Measurements from ENCODE around the gene MAP4K3.
"Not testable (repeated sequence)": the region's sequence is repeated elsewhere in the genome, so short reads cannot be mapped to it uniquely, and the experiment has no call there.

The MAP4K3 gene

DNA sequence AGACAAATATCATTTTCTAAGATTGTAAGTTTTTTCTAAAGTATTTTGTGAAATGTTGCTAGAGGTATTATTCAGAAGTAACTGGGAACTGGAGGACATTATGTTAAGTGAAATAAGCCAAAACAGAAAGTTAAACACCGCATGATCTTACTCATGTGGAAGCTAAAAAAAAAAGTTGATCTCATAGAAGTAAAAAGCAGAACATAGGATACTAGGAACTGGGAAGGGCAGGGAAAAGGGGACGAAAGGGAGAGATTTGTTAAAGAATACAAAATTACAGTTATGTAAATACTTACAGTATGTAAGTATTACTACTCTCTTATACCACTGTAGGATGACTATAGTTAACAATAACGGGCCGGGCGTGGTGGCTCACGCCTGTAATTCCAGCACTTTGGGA is 146.7 kb downstream of the MAP4K3 start:
- no peak for DNase-seq

GRCh38 chr2:39289609-39290008 is 147.5 kb downstream of the MAP4K3 start:
- no peak for DNase-seq

DNA sequence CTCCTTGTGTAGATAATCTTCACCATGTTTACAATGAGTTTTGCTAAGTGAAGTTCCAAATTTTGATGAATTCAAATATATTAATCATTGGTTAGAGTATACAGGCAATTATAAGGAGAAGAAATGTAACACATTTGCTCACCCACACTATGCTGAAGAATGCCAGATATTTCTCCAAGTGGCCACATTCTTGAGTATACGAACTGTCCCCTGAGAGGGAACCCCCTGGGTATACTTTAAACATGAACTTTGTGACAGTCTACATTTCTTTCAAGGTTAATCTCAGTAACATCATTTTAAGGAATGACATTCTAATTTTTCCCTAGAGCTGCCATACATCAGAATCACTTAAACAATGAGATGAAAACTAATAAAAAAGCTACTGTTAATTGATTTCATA is 153.5 kb downstream of the MAP4K3 start:
- DNase-seq = no peak

DNA sequence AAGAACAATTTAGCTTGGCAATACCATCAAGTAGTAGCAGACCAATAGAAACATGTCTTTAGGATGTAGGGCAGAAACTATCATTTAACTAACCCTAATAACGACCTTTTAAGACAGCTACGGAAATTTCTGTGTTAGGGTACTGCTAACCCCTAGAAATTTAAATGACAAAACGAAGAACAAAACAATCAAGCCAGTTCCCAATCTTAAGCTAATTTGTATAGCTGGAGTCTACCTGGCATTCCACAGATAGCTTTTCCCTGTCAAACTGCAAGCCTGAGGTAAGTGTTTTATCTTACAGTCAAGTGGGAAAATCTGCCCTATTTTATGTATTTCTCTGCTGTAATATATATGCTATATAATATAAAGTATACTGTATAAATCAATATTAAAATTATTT is 155.7 kb downstream of the MAP4K3 start:
- no peak for DNase-seq

- no peak for DNase-seq
Measured at GRCh38 chr2:39275016-39275415, 162.1 kb downstream of the MAP4K3 start.

DNA sequence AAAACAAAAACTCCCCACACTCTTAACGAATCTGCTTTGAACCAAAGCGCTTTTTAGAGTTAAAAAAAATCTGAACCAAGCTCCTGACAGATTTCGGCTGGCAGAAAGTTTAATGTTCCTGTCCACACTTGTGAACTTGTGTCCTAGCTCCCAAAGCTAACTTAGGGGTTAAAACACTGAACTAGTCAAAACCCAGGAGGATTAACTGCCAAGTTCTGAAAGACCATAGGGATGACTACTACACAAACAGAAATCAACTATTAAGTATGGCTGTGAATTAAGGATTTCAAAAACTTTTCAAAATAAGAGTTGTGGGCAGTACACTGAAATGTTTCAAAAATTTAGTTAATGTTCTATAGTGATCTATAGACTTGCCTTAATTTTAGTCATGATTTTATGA is 167.1 kb downstream of the MAP4K3 start:
- no peak for DNase-seq

DNA sequence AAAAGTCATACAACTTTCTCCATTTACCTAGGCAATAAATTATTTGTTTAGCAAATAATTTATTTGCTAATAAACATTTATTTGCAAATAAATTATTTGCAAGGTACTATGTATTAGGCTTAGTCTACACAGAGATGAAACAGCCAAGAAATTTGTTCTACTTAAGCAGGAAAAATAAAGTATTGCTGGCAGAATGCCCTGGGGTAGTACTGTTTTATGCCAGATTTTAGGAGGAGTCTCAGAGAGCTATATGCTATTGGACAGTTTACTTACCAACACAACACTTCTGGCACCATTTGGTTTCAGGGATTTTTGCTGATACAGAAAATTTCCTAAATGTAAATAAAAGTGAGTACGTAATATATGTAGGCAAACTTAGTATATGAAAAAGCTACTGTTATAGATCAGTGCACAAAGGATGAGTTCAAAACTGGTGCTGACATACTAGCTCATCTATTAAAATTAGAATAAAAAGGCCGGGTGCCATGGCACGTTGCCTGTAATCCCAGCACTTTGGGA is 170.1 kb downstream of the MAP4K3 start:
- DNase-seq = no peak

GRCh38 chr2:39266139-39266805 is 170.8 kb downstream of the MAP4K3 start:
- no peak for DNase-seq

DNA sequence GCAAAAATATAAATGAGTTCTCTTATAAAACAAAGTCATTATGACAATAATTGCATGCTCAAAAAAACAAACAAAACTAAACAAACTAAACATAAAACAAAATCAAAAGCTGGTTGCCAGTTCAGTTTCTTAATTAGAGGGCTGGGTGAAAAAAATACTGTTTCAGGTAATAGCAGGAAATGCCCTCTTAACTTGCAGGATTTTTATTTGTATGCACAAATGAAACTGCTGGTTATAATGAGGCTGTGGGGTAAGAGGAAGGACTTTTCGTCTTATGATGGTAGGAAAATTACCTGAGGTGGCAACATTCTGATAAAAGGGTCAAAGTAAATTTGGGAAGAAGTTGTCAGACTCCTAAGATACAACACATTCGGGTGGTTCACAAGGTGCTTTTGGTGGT is 171.8 kb downstream of the MAP4K3 start:
- no peak for DNase-seq

- no peak for DNase-seq
Measured at GRCh38 chr2:39264733-39265132, 172.4 kb downstream of the MAP4K3 start.

- DNase-seq = no peak
Measured at GRCh38 chr2:39260087-39260486, 177.0 kb downstream of the MAP4K3 start.

GRCh38 chr2:39256040-39256439 is 181.0 kb downstream of the MAP4K3 start:
- no peak for DNase-seq

GRCh38 chr2:39252888-39253518 is 184.1 kb downstream of the MAP4K3 start:
- no peak for DNase-seq

DNA sequence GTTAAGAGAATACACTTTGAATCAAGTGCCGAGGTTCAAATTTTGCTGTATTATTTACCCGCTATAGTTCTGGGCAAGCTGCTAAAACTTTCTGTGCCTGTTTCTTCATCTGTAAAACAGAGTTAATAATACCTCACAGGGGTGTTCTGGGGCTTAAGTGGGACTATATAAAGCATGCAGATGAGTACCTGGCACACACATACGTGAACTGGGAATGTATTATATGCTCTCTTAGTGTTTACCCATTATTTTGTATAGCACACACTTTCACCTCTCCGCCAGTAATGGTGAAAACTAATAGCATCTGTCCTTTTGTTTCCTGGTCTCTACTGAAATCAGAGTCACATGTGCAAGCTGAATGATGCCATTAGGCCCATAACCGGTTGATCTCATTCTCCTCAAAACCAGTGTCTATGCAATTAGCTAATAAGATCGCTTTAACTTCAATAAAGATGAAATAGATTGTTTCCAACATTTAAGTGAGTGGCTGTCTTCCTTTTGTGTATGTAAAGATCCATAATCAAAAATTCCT is 189.5 kb downstream of the MAP4K3 start:
- DNase-seq = no peak

- no peak for DNase-seq
Measured at GRCh38 chr2:39246382-39246980, 190.6 kb downstream of the MAP4K3 start.

- not testable (repeated sequence) for DNase-seq
Measured at GRCh38 chr2:39244963-39245625, 192.0 kb downstream of the MAP4K3 start.

DNA sequence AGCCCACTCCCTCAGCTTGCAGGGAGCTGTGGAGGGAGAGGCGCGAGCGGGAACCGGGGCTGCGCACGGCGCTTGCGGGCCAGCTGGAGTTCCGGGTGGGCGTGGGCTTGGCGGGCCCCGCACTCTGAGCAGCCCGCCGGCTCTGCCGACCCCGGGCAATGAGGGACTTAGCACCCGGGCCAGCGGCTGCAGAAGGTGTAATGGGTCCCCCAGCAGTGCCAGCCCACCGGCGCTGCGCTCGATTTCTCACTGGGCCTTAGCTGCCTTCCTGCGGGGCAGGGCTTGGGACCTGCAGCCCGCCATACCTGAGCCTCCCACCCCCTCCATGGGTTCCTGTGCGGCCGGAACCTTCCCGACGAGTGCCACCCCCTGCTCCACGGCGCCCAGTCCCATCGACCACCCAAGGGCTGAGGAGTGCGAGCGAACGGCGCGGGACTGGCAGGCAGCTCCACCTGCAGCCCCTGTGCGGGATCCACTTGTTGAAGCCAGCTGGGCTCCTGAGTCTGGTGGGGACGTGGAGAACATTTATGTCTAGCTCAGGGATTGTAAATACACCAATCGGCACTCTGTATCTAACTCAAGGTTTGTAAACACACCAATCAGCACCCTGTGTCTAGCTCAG is 192.7 kb downstream of the MAP4K3 start:
- DNase-seq = not testable (repeated sequence)

GRCh38 chr2:39243469-39244123 is 193.5 kb downstream of the MAP4K3 start, which contains the start of gene CDKL4:
CDKL4 (minus strand) TSS chr2:39243970.
- DNase-seq = no peak

DNA sequence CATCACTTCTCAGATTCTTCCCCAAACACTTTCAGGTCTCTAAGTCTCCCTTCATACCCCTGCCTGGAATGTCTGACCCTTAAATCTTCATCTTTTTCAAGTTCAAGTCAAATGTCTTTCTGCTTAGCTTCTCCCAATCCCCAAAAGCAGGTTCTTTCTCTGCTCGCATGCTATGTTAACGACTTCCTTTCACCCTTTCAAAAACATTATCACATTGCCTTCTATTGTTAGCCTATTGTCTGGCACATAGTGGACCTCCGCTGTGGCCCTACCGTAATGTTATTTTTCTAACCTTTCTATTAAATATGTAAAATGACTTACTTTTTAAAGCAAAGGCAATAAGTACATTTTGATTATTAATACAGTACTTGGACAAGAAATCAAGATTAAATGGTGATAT is 195.5 kb downstream of the MAP4K3 start:
- no peak for DNase-seq

GRCh38 chr2:39240758-39241157 is 196.3 kb downstream of the MAP4K3 start:
- no peak for DNase-seq

- DNase-seq = no peak
Measured at GRCh38 chr2:39234754-39235153, 202.3 kb downstream of the MAP4K3 start.

DNA sequence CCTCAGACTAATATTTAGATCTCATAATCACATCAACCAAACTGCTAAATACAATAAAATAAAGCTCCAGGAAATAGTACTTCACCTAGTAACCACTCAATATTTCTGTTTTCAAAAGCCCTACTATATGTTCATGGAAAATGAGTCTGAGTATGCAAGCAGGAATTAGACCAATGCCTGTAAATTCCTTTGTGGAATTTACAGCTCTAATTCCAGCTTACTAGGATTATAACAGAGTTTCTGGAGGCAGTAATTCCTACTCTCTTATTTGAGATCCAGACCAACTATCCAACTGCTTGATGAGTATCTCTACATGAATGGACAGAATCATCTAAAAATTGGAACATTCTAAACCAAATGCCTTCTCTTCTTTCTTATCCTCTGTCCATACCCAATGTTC is 204.9 kb downstream of the MAP4K3 start:
- DNase-seq = no peak

Measured in NCI-H1048 (cell line).